Smooth muscle cell (in vitro differentiated cells): ENCODE results near the gene TNS1. TPM values are rescaled to one million over a fixed set of nuclear protein-coding genes. Genes with fewer than 3 reads are reported as not detected.

ENCODE experiments used
- DNase-seq: peaks from one replicate; lab custom pipeline; 2025; ENCODE audit not compliant: unreplicated experiment; lab: John Stamatoyannopoulos, UW
- H2AFZ ChIP-seq: fragments of 200-600 bp; sonication (generic); 2 replicates; pipeline ENCODE4 v1.6.0; 2016; ENCODE audit warnings: antibody characterized with exemption, low read depth, mild to moderate bottlenecking
- H3F3A ChIP-seq: fragments of 200-600 bp; sonication (generic); 2 replicates; pipeline ENCODE4 v1.6.0; 2017; ENCODE audit warnings: antibody characterized with exemption, low read depth
- H3K27ac ChIP-seq: fragments of 200-600 bp; sonication (generic); 2 replicates; pipeline ENCODE4 v1.5.1; 2016; ENCODE audit warnings: low read depth, mild to moderate bottlenecking
- H3K27me3 ChIP-seq: fragments of 200-600 bp; sonication (generic); 2 replicates; pipeline ENCODE4 v1.6.1; 2016; ENCODE audit warnings: low read depth, mild to moderate bottlenecking
- H3K36me3 ChIP-seq: fragments of 200-600 bp; sonication (generic); 2 replicates; pipeline ENCODE4 v1.5.1; 2016; ENCODE audit warnings: low read depth
- H3K4me1 ChIP-seq: fragments of 200-600 bp; sonication (generic); 2 replicates; pipeline ENCODE4 v1.5.1; 2016; ENCODE audit warnings: low read depth
- H3K4me2 ChIP-seq: fragments of 200-600 bp; sonication (generic); 2 replicates; pipeline ENCODE4 v1.6.0; 2016; ENCODE audit warnings: mild to moderate bottlenecking
- H3K4me3 ChIP-seq: fragments of 200-600 bp; sonication (generic); 2 replicates; pipeline ENCODE4 v1.5.1; 2016; ENCODE audit warnings: mild to moderate bottlenecking
- H3K79me2 ChIP-seq: fragments of 200-600 bp; sonication (generic); 2 replicates; pipeline ENCODE4 v1.6.0; 2016; ENCODE audit warnings: low read depth, mild to moderate bottlenecking
- H3K9ac ChIP-seq: fragments of 200-600 bp; sonication (generic); 2 replicates; pipeline ENCODE4 v1.6.0; 2016; ENCODE audit warnings: low read depth
- H3K9me3 ChIP-seq: fragments of 200-600 bp; sonication (generic); replicated peaks from 2 replicates; pipeline ENCODE4 v1.5.1; 2016; ENCODE audit warnings: low read depth
- H4K20me1 ChIP-seq: fragments of 200-600 bp; sonication (generic); 2 replicates; pipeline ENCODE4 v1.6.0; 2016; ENCODE audit warnings: low read depth
- whole genome bisulfite sequencing: methylation state at CpG from one replicate; pipeline ENCODE4 v1.1.7; 2016; ENCODE audit warnings: low lambda C conversion rate; 5-methylcytosine and 5-hydroxymethylcytosine counted together
- polyA plus RNA-seq: library from polyadenylated mRNA; unstranded; fragments of >200 nt; fragmentation: Nextera tagmentation; extraction: Ambion mirVana; gene quantifications from 2 replicates; pipeline ENCODE4 v1.2.1, GENCODE V29; 2016
- total RNA-seq: library from RNA; depleted of rRNA; stranded (reverse); fragments of >200 nt; gene quantifications from 2 replicates; pipeline ENCODE4 v1.2.3, GENCODE V29; 2014
- TF ChIP-seq, protein P1 (sequence below): fragments of 200-600 bp; sonication (generic); IDR thresholded peaks from 2 replicates; pipeline ENCODE4 v1.5.1; 2017; ENCODE audit warnings: borderline replicate concordance, mild to moderate bottlenecking, antibody characterized with exemption; ENCODE audit not compliant: insufficient read depth, poor library complexity, severe bottlenecking

Gene TNS1
- total and polyA plus RNA-seq, 2 experiments from 2014 or later = 52.3 to 61.5 TPM

DNA sequence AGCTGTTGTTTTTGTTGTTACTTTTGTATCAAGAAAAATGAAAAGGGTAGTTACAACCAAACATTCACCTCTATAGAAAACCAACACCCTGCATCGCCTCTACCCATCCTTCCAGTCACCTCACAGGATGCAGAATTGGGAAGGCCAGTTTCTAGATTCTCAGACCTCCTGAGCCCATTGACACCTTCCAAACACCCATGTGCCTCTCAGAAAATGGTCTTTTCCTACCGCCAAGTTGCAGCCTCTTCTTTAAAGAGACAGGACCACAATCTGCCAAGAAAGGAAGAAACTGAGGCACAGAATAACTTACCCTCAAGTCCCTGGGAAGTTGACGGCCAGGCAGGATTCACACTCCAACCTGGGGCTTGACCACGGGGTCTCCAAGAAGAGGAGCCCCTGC lies 101.4 kb downstream of the TNS1 start:
- DNase-seq = no peak

DNA sequence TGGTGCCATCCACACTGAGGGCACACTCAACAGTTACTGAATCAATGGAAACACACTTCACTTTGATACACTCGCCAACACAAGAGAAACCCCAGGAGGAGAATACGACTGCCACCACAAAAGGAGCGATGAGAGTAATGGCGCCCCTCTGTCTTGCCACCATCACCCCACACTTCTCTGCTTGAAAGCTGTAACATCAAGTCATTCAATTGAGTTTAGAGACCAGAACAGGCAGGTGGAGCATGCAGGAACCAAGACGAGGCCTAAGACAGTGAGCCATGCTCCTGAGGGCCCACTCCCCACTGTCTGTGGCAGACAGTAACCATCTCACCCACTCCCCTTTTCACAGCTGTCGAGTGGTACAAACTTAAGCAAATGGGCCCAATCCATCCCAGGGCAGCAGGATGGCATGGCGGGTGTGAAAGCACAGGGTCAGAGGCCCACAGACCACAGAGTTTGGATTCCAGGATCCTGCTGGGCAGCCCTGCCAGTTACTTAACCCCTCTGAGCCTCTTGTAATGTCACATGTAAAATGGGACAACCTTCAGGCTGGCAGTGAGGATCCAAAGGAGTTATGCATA lies 101.9 kb downstream of the TNS1 start:
- H3K9ac ChIP-seq = no peak overlapping the region

More for the DNA sequence above, 101.4 kb downstream of the TNS1 start:
- peak overlapping the region; percentile 86 for H3K27ac ChIP-seq
- H3K9ac ChIP-seq = no peak overlapping the region
- H3K4me2 ChIP-seq = peak overlapping the region; percentile 79
- H3K27me3 ChIP-seq = no peaks in the 10 kb centered on the region
- H3F3A ChIP-seq = peaks cover 29% of the 10 kb centered on the region
- TF ChIP-seq, protein P1, sequence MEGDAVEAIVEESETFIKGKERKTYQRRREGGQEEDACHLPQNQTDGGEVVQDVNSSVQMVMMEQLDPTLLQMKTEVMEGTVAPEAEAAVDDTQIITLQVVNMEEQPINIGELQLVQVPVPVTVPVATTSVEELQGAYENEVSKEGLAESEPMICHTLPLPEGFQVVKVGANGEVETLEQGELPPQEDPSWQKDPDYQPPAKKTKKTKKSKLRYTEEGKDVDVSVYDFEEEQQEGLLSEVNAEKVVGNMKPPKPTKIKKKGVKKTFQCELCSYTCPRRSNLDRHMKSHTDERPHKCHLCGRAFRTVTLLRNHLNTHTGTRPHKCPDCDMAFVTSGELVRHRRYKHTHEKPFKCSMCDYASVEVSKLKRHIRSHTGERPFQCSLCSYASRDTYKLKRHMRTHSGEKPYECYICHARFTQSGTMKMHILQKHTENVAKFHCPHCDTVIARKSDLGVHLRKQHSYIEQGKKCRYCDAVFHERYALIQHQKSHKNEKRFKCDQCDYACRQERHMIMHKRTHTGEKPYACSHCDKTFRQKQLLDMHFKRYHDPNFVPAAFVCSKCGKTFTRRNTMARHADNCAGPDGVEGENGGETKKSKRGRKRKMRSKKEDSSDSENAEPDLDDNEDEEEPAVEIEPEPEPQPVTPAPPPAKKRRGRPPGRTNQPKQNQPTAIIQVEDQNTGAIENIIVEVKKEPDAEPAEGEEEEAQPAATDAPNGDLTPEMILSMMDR = no peak
- no peaks in the 10 kb centered on the region for H3K9me3 ChIP-seq
- H3K4me1 ChIP-seq = peaks cover 5% of the 10 kb centered on the region
- WGBS = 93% methylated on average over 4 of the region's 4 CpGs
- H4K20me1 ChIP-seq = peaks cover 96% of the 10 kb centered on the region
- H3K4me3 ChIP-seq = no peak overlapping the region
- peaks cover 37% of the 10 kb centered on the region for H3K79me2 ChIP-seq
- no peak overlapping the region for H2AFZ ChIP-seq
- no peaks in the 10 kb centered on the region for H3K36me3 ChIP-seq

GRCh38 chr2:217900010-217900779 lies 102.6 kb downstream of the TNS1 start:
- Histone ChIP-seq H3K9ac (no peak overlapping the region), H3K4me2 (peak overlapping the region; percentile 16), H3K79me2 (peaks cover 26% of the 10 kb centered on the region), H4K20me1 (peaks cover 96% of the 10 kb centered on the region), H3K36me3 (peaks cover 5% of the 10 kb centered on the region), H3F3A (peaks cover 29% of the 10 kb centered on the region), H3K27ac (peak overlapping the region; percentile 86), H3K4me1 (peaks cover 5% of the 10 kb centered on the region), H2AFZ (no peak overlapping the region), H3K27me3 (no peaks in the 10 kb centered on the region), H3K9me3 (no peaks in the 10 kb centered on the region), H3K4me3 (no peak overlapping the region)
- WGBS = 88% methylated on average over 16 of the region's 16 CpGs
- TF ChIP-seq, protein P1 = no peak
- DNase-seq = no peak

More for the DNA sequence above, 101.9 kb downstream of the TNS1 start:
- Histone ChIP-seq H3K9me3 (no peaks in the 10 kb centered on the region), H3K4me3 (no peak overlapping the region), H2AFZ (no peak overlapping the region), H3K36me3 (peaks cover 5% of the 10 kb centered on the region), H3K27ac (peak overlapping the region; percentile 86), H3F3A (peaks cover 29% of the 10 kb centered on the region), H3K4me1 (peaks cover 5% of the 10 kb centered on the region), H3K27me3 (no peaks in the 10 kb centered on the region), H3K79me2 (peaks cover 33% of the 10 kb centered on the region), H4K20me1 (peaks cover 96% of the 10 kb centered on the region), H3K4me2 (peak overlapping the region; percentile 79)
- WGBS = 99% methylated on average over 7 of the region's 7 CpGs
- DNase-seq = no peak
- TF ChIP-seq, protein P1 = no peak
